ENCODE data around the gene BCAN. TPM values are rescaled to one million over a fixed set of nuclear protein-coding genes. Genes with fewer than 3 reads are reported as not detected.

BCAN gene
- total RNA-seq, 1 experiment from 2014 or later, result 1.2 TPM

DNA sequence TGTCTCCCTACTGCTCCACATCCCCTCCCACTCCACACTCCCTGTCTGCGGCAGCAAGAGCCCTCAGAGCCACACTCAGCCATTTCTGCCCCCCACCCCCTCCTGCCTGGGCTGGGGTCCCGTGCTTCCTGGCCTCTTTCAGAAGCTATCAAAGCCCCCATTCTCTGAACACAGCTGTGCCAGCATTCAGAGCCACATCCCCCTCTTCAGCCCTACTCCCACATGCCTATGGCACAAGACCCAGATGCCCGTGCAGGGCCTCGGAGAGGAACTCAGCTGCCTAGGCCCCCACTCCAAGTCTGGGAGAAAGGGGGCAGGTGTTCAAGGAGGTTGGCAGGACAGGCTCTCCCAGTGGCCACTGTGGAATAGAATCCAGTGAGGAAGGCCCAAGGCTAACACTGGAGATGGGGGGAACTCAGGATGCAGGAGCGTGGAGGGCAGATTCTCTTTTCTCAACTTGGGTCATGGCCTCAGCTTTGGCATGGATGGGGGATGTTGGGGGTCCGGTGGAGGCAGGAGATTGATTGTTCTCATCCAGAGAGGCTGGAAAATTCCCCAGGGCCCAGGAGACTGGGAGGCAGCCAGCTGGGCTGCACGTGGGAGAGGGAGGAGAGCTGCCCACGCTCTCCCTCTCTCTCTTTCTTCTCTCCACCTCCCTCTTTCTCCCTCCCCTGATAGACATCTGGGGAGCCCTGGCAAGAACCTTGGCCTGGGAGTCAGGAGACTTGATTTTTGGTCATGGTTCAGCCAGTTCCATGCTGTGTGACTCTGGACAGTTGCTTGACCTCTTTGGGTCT, 3.5 kb upstream of the BCAN start:
- H3K56ac ChIP-seq (ENCODE audit: insufficient read length, low read depth, low read length), result no peak overlapping the region
- peaks cover 19 to 39% of the 10 kb centered on the region in 2 experiments for H3K4me1 Mint-ChIP-seq
- no peak overlapping the region for H3K23ac ChIP-seq (ENCODE audit: insufficient read length, low read depth, low read length)
- no peaks in the 10 kb centered on the region for H3K79me1 ChIP-seq (ENCODE audit: insufficient read depth, low read depth, low read length, poor library complexity, severe bottlenecking)
- H3K27ac Mint-ChIP-seq, result peak overlapping the region in 1 of 3 experiments; percentile 45; a peak in 1 of 7 replicates
- peaks cover 4% of the 10 kb centered on the region; the same call in 1 of the 2 replicates for H3K4me1 ChIP-seq (ENCODE audit: insufficient read depth, low read length)
- no peak overlapping the region for H2AK5ac ChIP-seq (ENCODE audit: insufficient read length, low read length)
- H4K20me1 ChIP-seq (ENCODE audit: control insufficient read depth, insufficient read depth, insufficient read length), result no peaks in the 10 kb centered on the region
- no peak overlapping the region for H3K4me3 Mint-ChIP-seq
- H3K9me3 Mint-ChIP-seq, result no peaks in the 10 kb centered on the region; a peak in 1 of 5 replicates
- H2BK20ac ChIP-seq (ENCODE audit: low read depth, low read length, poor library complexity, severe bottlenecking), result no peak overlapping the region
- no peak overlapping the region for H2BK12ac ChIP-seq (ENCODE audit: insufficient read length, low read depth, low read length)
- H3K36me3 Mint-ChIP-seq (ENCODE audit: insufficient read depth in 1 of 3, low read depth in 3 of 3), result no peaks in the 10 kb centered on the region
- TF ChIP-seq, protein P1, sequence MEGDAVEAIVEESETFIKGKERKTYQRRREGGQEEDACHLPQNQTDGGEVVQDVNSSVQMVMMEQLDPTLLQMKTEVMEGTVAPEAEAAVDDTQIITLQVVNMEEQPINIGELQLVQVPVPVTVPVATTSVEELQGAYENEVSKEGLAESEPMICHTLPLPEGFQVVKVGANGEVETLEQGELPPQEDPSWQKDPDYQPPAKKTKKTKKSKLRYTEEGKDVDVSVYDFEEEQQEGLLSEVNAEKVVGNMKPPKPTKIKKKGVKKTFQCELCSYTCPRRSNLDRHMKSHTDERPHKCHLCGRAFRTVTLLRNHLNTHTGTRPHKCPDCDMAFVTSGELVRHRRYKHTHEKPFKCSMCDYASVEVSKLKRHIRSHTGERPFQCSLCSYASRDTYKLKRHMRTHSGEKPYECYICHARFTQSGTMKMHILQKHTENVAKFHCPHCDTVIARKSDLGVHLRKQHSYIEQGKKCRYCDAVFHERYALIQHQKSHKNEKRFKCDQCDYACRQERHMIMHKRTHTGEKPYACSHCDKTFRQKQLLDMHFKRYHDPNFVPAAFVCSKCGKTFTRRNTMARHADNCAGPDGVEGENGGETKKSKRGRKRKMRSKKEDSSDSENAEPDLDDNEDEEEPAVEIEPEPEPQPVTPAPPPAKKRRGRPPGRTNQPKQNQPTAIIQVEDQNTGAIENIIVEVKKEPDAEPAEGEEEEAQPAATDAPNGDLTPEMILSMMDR (conservative IDR thresholded peaks at IDR 0.05), result no peak
- no peak overlapping the region for H3K14ac ChIP-seq (ENCODE audit: insufficient read depth, low read length)
- no peaks in the 10 kb centered on the region for H3K79me2 ChIP-seq (ENCODE audit: insufficient read depth, low read length)
- H3T11ph ChIP-seq (ENCODE audit: low read length), result no peak overlapping the region
- H3K27me3 ChIP-seq (ENCODE audit: insufficient read depth, low read length), result peaks cover 10% of the 10 kb centered on the region; the same call in 1 of the 2 replicates
- peaks cover 93% of the 10 kb centered on the region for H3K27me3 Mint-ChIP-seq (ENCODE audit: low read depth)
- H3K27ac ChIP-seq (ENCODE audit: insufficient read length, low read depth, low read length), result no peak overlapping the region
- H3K18ac ChIP-seq (ENCODE audit: insufficient read length, low read depth, low read length), result no peak overlapping the region
- H2BK5ac ChIP-seq (ENCODE audit: insufficient read length, low read length), result no peak overlapping the region
- peaks cover 11% of the 10 kb centered on the region for H3K23me2 ChIP-seq (ENCODE audit: insufficient read length, low read depth, low read length, poor library complexity, severe bottlenecking)
- no CpG with 5 or more reads among the region's 8 CpGs for WGBS (ENCODE audit: extremely low coverage, insufficient read length, low lambda C conversion rate)
- H2BK120ac ChIP-seq (ENCODE audit: low read depth, low read length, poor library complexity, severe bottlenecking), result no peak overlapping the region
- H3K4ac ChIP-seq (ENCODE audit: low read depth, low read length), result no peak overlapping the region
- no peak overlapping the region for H2AFZ ChIP-seq (ENCODE audit: low read length)
- H4K91ac ChIP-seq (ENCODE audit: insufficient read length, low read depth, low read length), result no peak overlapping the region
- no peak overlapping the region for H2BK15ac ChIP-seq (ENCODE audit: low read depth, low read length)
- no peak overlapping the region for H4K8ac ChIP-seq (replicated peaks; ENCODE audit: insufficient read length, low read depth, low read length)
- DNase-seq, result no peak
- no peaks in the 10 kb centered on the region for H3K9me3 ChIP-seq (ENCODE audit: control insufficient read depth, low read depth, low read length)
- no peak overlapping the region for H4K5ac ChIP-seq (ENCODE audit: insufficient read length, low read depth, low read length)
- no peak overlapping the region for H3K9ac ChIP-seq (ENCODE audit: extremely low read depth, insufficient read length, low read length)
- no peak overlapping the region for H3K4me2 ChIP-seq (ENCODE audit: insufficient read depth, insufficient read length, low read length)
